HepG2 (cell line): ENCODE measurements around the gene SLC16A3. TPM values are rescaled to one million over a fixed set of nuclear protein-coding genes. Genes with fewer than 3 reads are reported as not detected.

Experiments
- AFF4 ChIP-seq: sonication (generic); formaldehyde crosslinking; IDR thresholded peaks from 2 replicates; pipeline ENCODE4 v1.4.0; 2020; ENCODE audit warnings: missing genetic modification reagents
- AGO2 ChIP-seq: fragments of 200-400 bp; formaldehyde crosslinking; optimal IDR thresholded peaks from 2 replicates; pipeline ENCODE3; 2017; ENCODE audit warnings: mild to moderate bottlenecking, low read depth, low read length, moderate library complexity
- ASH2L ChIP-seq: fragments of 300-600, 200-600 bp; sonication (generic); IDR thresholded peaks from 2 replicates; pipeline ENCODE4 v1.7.0; 2017; ENCODE audit warnings: low read depth, mild to moderate bottlenecking, moderate library complexity, mixed read lengths, low read length; ENCODE audit not compliant: insufficient read length
- GATAD2A ChIP-seq: IDR thresholded peaks from 2 replicates; pipeline ENCODE4 v1.6.1; 2016
- MBNL3 ChIP-seq: fragments of 250-450 bp; sonication (Bioruptor Pico); conservative IDR thresholded peaks from 2 replicates; pipeline ENCODE4 v1.8.0; 2022; ENCODE audit warnings: mild to moderate bottlenecking, inconsistent platforms
- NAIF1 ChIP-seq: sonication (generic); formaldehyde crosslinking; IDR thresholded peaks from 2 replicates; pipeline ENCODE4 v1.5.0; 2020; ENCODE audit warnings: mild to moderate bottlenecking, missing genetic modification reagents, borderline replicate concordance
- NONO ChIP-seq, 2 experiments: fragments of 450-650 bp in 1 of 2; sonication (generic) in 1 of 2; formaldehyde crosslinking in 1 of 2; IDR thresholded peaks in 1 of 2; conservative IDR thresholded peaks in 1 of 2; 2 replicates each; pipeline versions ENCODE4 v1.6.1 to v1.8.0; 2017 to 2022; ENCODE audit warnings: mild to moderate bottlenecking in 1 of 2, missing genetic modification reagents in 1 of 2, moderate library complexity in 1 of 2
- REXO4 ChIP-seq: sonication (generic); formaldehyde crosslinking; IDR thresholded peaks from 2 replicates; pipeline ENCODE4 v1.8.0; 2022; ENCODE audit warnings: missing genetic modification reagents, mild to moderate bottlenecking, borderline replicate concordance
- SKIL ChIP-seq: sonication (generic); formaldehyde crosslinking; IDR thresholded peaks from 2 replicates; pipeline ENCODE4 v1.8.0; 2022; ENCODE audit warnings: missing genetic modification reagents, mild to moderate bottlenecking, moderate library complexity, borderline replicate concordance
- SOX5 ChIP-seq: IDR thresholded peaks from 2 replicates; pipeline ENCODE4 v1.6.1; 2016; ENCODE audit warnings: borderline replicate concordance
- ZGPAT ChIP-seq: IDR thresholded peaks from 2 replicates; pipeline ENCODE4 v1.6.1; 2016; ENCODE audit warnings: mild to moderate bottlenecking
- ZNF10 ChIP-seq: sonication (generic); formaldehyde crosslinking; IDR thresholded peaks from 2 replicates; pipeline ENCODE4 v1.4.0; 2020; ENCODE audit warnings: mild to moderate bottlenecking, low read depth, missing genetic modification reagents, borderline replicate concordance
- ZNF331 ChIP-seq: sonication (generic); formaldehyde crosslinking; IDR thresholded peaks from 2 replicates; pipeline ENCODE4 v1.4.0; 2020; ENCODE audit warnings: missing genetic modification reagents
- ZNF557 ChIP-seq: sonication (generic); formaldehyde crosslinking; IDR thresholded peaks from 2 replicates; pipeline ENCODE4 v1.4.0; 2020; ENCODE audit warnings: missing genetic modification reagents
- ZNF710 ChIP-seq: sonication (generic); formaldehyde crosslinking; IDR thresholded peaks from 2 replicates; pipeline ENCODE4 v1.5.0; 2020; ENCODE audit warnings: mild to moderate bottlenecking, missing genetic modification reagents, borderline replicate concordance
- ZNF749 ChIP-seq: sonication (generic); formaldehyde crosslinking; IDR thresholded peaks from 2 replicates; pipeline ENCODE4 v1.8.0; 2022; ENCODE audit warnings: mild to moderate bottlenecking, missing genetic modification reagents, moderate library complexity, borderline replicate concordance
- ZNF773 ChIP-seq: sonication (generic); formaldehyde crosslinking; IDR thresholded peaks from 2 replicates; pipeline ENCODE4 v1.4.0; 2020; ENCODE audit warnings: missing genetic modification reagents, borderline replicate concordance
- polyA plus RNA-seq, 8 experiments: library from polyadenylated mRNA; depleted of rRNA in 3 of 8; stranded (reverse) in 7 of 8; unstranded in 1 of 8; fragments of >200 nt; fragmentation: Illumina TruSeq in 4 of 8; extraction: Trizol in 4 of 8; gene quantifications; 2 replicates each; pipeline versions ENCODE4 v1.2.1 to v1.2.3, GENCODE V29; 2011 to 2016; ENCODE audit warnings: low read depth in 4 of 8, missing spikeins in 1 of 8, mixed read lengths in 1 of 8; ENCODE audit not compliant: insufficient read depth in 1 of 8
- total RNA-seq, 5 experiments: library from RNA; depleted of rRNA; stranded (reverse); fragments of >200 nt; fragmentation: Illumina TruSeq; extraction: Trizol; gene quantifications; 2 replicates each; pipeline ENCODE4 v1.2.3, GENCODE V29; 2016; ENCODE audit warnings: low read depth in 1 of 5

Gene SLC16A3
- total and polyA plus RNA-seq, 2 of the 13 experiments (the other 11 are each of a cell fraction or from before 2014, with no cell fraction given): 242 to 349 TPM

GRCh38 chr17:82267575-82268379 lies 38.9 kb downstream of the SLC16A3 start (continued):
- TF ChIP-seq AGO2 (peak; percentile 91), SKIL (CRISPR knock-in tag) (peak; percentile 98), ZNF749 (peak; percentile 82), ZNF557 (CRISPR knock-in tag) (0 out of 2 replicates have a peak, but pooled peaks have one; percentile 50), NAIF1 (CRISPR knock-in tag) (0 out of 2 replicates have a peak, but pooled peaks have one; percentile 22), ZNF10 (CRISPR knock-in tag) (0 out of 2 replicates have a peak, but pooled peaks have one; percentile 33), ZGPAT (CRISPR knock-in tag) (peak; percentile 99), AFF4 (CRISPR knock-in tag) (no peak), NONO (IDR thresholded peaks at IDR 0.05) (no peak), NONO (CRISPR knock-in tag; conservative IDR thresholded peaks at IDR 0.05) (peak; percentile 78), ZNF710 (CRISPR knock-in tag) (peak; percentile 88; the same call in 1 of the 2 replicates), ZNF773 (CRISPR knock-in tag) (no peak), ASH2L (peak; percentile 83), SOX5 (CRISPR knock-in tag) (peak; percentile 80; the same call in 1 of the 2 replicates), GATAD2A (CRISPR knock-in tag) (peak; percentile 97), ZNF331 (peak; percentile 96; the same call in 1 of the 2 replicates), REXO4 (CRISPR knock-in tag) (no peak), MBNL3 (CRISPR knock-in tag) (no peak)
